ENCODE measurements around the gene SPTBN2.
A peak's percentile ranks its signal among the peaks of the same experiment; 100 is the strongest.
"Not testable (repeated sequence)": the region's sequence is repeated elsewhere in the genome, so short reads cannot be mapped to it uniquely, and the experiment has no call there.

Gene SPTBN2

DNA sequence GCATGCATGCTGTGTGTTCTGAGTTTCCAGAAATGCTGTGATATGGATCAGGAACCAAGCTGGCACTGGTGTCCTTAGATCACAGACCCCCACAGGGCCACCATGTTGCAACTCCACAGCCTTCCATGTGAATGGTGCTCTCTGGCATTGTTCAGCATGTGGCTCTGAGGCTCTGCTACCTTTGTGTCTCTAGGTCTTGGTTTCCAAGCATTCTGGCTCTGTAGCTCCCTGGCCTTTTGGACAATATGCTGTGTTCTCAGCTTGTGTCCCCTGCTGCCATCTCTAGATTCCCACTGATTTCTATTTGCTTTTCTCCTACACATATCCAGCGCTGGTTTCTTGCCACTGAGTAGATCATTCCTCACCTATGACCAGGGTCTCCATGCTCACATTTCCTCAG lies 3.9 kb downstream of the SPTBN2 start:
- no peak for DNase-seq (ENCODE audit: extremely low read depth in 1 of 2, low read depth in 1 of 2)

GRCh38 chr11:66724167-66724566 lies 4.8 kb downstream of the SPTBN2 start:
- DNase-seq (ENCODE audit: extremely low read depth in 1 of 2, low read depth in 1 of 2): not testable (repeated sequence)

DNA sequence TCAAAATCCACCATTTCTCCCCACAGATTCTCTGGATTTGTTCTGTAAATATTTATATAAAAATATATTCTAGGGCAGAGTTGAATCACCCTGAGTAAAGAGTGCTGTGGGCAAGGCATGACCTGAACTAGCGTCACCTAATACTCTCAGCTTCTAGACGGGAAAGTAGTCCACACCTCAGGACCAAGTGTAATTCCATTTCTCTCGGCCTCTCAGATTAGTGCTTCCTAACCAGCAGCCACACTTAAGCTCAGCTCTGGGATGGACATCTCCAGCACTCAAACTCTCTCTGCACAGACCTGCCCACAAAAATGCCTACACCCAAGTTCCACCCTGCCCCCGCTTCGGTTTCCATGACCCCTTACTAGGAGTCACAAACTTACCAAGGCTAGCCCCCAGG lies 5.3 kb downstream of the SPTBN2 start:
- DNase-seq (ENCODE audit: extremely low read depth in 1 of 2, low read depth in 1 of 2): no peak

DNA sequence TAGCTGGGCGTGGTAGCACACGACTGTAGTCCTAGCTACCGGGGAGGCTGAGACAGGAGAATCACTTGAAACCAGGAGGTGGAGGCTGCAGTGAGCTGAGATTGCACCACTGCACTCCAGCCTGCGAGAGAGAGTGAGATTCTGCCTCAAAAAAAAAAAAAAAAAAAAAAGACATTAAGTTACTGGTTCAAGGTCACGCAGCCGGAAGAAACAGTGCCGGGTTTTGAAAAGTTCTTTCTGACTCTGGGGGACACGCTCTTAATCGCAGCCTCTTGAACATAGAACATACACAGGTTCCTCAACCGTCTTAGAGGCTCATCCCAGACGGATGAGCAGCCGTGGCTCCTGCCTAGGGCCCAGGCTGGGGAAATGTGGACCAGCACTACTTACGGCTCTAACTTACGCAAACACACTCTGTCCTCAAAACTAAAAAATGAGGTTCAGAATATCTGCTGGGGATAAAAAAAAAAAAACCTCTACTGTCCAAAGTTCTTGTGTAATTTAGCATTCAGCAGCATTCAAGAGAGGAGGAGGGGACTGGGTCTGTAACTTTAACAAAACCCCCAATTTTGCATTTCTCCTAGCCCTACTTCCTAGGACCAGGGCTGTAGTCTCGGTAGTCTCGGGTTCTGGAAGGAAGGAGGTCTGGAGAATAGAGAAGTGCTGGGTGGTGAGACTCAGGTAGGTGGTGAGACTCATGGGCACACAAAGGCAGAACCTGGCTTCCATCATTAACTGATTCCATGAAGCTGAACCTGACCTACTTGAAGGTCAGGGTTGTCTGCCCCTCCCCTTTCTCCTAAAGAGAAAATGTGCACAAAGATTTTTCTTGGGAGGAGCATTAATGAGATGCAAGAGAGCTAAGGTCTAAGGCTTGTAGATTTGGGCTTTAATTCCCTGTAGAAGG lies 6.0 kb downstream of the SPTBN2 start:
- no peak for DNase-seq (ENCODE audit: extremely low read depth in 1 of 2, low read depth in 1 of 2)

GRCh38 chr11:66721939-66722338 lies 7.1 kb downstream of the SPTBN2 start:
- DNase-seq (ENCODE audit: extremely low read depth in 1 of 2, low read depth in 1 of 2): no peak

DNA sequence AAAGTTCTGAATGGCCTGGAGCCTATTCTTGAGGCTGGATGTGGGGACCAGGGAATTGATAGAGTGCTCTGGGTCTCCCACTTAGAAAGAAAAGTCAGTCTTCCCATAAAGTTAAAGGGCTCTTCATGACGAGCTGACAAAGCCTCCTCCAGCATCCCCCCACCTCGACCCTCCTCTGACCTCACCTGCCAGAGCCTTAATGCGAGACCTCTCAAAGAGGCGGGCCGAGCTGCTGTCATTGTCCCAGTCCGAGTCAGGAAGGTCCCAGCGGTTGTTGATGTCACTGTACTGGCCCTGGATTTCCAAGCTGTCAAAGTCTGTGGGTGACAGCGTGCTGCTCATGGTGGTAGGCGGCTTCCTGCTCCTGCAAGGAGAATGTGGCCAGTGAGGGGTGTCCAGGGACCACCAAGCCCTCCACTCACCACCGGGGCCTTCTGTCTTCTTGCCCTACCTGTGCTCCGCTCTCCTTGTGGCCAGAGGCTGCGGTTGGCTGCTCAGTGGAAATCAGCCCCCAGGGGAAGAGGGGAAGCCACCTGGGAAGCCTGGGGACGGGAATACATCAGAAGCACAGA lies 8.0 kb downstream of the SPTBN2 start:
- no peak for DNase-seq (ENCODE audit: extremely low read depth in 1 of 2, low read depth in 1 of 2)

GRCh38 chr11:66720223-66720898 lies 8.7 kb downstream of the SPTBN2 start:
- DNase-seq (ENCODE audit: extremely low read depth in 1 of 2, low read depth in 1 of 2): peak; percentile 21 to 65

DNA sequence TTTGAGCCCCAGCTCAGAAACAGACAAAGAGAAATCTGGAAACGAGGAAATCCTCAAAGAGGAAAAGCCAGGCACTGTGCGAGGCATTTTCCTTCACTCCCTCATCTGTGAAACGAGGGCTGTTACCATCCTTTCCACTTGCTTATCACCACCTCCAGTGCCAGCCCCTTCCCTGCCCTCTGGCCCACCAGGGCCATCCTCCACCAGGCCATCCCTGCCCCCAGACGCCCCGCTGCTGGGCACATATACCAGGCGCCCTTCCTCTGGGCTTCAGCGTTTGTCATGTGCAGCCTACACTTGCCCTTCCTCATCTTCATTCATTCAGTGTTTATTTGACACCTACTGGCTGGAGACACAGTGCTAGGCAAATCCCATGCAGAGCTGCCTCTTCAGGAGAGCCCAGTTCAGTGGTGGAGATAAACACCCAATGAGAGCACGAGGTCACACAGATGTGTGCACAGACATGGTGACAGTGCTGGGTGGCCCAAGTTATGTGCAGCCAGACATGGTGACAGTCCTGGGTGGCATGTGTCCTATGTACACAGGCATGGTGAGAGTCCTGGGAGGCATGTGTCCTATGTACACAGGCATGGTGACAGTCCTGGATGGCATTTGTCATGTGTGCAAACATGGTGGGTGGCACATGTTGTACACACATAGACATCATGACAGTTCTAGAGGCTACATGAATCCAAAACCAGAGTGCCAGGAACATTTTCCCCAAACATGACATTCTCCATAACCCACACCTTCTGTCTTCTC lies 9.7 kb downstream of the SPTBN2 start:
- no peak for DNase-seq (ENCODE audit: extremely low read depth in 1 of 2, low read depth in 1 of 2)

DNA sequence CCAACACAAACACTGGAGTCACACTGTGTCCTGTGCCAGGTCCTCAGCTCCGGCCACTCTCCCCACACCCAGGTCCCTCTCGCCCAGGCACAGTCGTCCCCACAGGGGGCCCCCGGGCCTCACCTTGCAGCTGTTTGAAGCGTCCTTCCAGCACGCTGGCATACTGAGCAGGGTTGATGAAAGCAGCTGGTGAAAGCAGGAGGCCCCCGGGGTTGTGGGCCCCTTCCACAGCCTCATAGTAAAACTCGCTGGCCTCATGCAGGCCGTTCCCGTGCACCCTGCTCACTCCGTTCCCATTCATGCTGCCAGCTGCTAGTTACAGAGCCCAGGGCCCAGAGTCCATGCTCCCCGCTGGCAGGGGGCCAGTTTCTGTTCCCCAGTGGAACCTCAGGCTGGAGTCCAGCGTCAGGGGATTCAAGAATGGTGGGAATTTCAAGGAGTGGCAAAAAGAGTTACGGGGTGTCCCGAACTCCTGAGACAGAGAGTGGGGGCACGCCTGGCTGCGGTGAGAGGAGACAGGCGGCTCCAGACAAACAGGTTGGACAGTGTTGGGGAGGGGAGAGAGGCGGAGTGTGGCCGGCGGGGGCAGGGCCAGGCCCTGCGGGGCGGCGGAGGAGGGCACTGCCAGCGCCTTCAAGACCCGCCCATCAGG lies 10.6 kb downstream of the SPTBN2 start:
- DNase-seq (ENCODE audit: extremely low read depth in 1 of 2, low read depth in 1 of 2): no peak

DNA sequence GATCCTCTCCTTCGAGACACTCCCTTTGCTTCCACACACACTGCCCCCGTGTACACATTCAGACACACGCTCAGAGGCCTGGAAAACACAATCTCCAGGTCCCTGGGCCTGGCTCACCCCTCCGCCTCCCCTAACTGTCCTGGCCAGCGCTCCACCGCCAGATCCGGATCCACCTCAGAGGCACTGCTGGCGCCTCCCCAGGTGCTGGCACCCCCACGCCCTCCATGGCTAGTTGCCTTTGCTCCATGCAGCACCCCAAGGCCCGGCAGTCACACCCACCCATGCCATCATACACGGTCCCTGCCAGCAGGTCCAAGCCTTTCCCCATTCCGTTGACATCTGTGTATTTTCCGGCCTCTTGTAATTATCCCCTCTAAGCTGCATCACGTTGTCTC lies 11.1 kb downstream of the SPTBN2 start:
- DNase-seq (ENCODE audit: extremely low read depth in 1 of 2, low read depth in 1 of 2): no peak

DNA sequence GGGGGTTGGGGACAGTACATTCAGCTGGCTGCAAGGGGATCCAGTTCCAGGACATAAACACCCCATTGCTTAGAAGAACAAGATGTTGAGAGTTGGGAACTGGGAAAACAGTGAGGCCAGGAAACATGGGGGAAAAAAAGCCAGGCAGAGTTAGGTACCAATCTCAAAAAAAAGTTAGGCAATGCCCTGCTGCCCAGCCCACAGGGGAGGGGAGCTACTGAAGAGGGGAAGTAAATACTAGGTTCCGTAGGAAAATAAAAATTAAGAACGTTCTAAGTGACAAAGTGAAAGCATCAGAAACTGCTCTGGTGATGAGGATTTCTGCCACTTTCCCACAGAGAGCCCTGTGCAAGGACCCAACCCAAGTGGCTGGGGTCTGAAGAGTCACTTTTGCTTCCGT lies 12.0 kb downstream of the SPTBN2 start:
- DNase-seq (ENCODE audit: extremely low read depth in 1 of 2, low read depth in 1 of 2): no peak

GRCh38 chr11:66715346-66716085 lies 13.5 kb downstream of the SPTBN2 start:
- no peak for DNase-seq (ENCODE audit: extremely low read depth in 1 of 2, low read depth in 1 of 2)

DNA sequence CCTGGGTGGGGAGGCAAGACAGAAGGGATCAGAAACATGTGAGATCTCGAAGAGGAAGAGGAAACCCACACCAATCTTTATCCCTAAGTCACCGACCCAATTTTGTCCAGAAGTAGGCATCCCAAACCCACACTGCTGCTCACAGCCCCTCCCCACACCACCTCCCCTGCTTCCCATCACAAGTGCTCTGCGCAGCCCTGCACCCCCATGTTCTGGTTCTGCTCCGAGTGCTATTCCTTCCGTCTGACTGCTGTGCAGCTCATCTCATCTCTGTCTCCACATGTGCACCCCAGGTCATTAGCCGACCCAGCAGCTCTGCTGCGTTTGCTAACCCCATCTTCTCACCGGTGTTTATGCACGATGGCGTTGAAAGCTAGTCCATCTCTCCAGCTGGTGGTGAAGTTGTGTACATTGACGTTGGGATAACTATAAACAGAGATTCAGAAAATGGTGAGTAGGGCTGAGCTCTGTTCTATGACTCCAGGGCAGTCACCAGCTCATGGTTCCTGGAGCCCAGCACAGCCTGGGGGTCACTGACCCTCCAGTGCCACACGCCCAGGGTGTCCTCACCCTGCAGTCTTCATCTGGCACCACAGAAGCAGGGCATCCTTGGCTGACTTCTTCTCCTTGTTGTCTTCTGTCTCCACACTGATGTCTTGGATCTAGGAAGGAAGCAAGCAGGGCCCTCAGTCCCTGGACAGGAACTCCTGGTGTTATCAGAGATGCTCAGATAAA lies 15.1 kb downstream of the SPTBN2 start:
- no peak for DNase-seq (ENCODE audit: extremely low read depth in 1 of 2, low read depth in 1 of 2)

DNA sequence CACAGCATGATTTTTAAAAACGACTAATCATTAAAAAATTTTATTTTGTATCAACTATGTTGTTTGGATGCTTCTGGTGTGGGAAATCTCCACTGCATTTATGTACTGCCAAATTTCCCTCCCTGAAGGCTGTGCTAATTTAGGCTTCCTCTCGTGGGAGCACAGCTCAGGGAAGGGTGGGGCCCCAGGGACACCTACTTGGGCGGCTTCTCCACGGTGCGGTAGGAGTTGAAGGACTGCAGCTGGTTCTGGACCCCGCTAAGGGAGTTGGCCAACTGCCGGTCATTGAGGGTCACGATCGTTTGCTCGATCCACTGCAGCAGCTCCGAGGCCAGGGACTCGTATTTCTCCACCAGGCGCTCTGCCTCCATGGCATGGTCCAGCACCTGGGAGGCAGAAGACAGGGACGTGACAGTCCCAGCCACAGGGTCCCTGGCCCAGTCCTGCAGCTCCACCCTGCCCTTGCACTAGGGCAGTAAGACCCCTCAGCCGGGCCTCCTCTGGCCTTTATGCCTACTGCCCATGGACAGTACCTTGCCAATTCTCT lies 18.6 kb downstream of the SPTBN2 start:
- no peak for DNase-seq (ENCODE audit: extremely low read depth in 1 of 2, low read depth in 1 of 2)

DNA sequence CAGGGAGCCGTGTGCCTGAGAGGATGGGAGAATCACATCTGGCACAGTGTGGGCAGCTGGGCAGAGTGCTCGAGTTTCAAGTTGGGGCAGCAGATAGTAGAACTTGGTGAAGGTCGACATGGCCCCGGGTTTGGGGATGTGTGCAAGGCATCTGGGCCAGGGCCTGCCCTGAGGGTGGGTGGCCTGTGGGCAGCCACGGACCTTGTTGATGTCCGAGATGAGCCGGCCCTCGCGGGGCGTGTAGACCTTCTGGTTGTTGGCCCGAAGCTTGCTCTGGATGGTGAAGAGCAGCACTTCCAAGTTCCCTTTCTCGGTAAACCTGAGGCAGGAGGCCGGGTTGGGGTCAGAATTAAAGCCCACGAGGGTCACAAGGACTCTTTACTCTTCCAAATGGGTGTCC lies 20.3 kb downstream of the SPTBN2 start:
- no peak for DNase-seq (ENCODE audit: extremely low read depth in 1 of 2, low read depth in 1 of 2)

DNA sequence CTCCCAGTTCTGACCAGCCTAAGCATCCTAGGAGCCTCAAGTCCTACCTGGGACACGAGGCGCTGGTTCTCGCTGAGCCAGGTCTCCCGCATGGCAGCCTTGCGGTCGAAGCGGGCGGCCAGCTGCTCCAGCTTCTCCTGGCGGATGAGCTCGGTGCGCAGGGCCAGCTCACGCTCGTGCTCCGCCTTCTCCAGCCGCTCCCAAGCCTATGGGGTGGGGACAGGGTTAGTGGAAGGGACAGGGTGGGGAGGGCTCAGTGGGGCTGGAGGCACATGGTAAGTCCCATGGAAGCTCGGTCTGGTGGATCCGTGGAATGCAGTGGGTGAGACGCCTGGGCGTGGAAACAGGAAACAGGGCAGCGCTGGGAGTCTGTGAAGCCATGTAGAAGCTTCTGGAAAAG lies 20.9 kb downstream of the SPTBN2 start:
- DNase-seq (ENCODE audit: extremely low read depth in 1 of 2, low read depth in 1 of 2): no peak

- DNase-seq (ENCODE audit: extremely low read depth in 1 of 2, low read depth in 1 of 2): no peak
Measured at GRCh38 chr11:66707486-66707885, 21.5 kb downstream of the SPTBN2 start.

DNA sequence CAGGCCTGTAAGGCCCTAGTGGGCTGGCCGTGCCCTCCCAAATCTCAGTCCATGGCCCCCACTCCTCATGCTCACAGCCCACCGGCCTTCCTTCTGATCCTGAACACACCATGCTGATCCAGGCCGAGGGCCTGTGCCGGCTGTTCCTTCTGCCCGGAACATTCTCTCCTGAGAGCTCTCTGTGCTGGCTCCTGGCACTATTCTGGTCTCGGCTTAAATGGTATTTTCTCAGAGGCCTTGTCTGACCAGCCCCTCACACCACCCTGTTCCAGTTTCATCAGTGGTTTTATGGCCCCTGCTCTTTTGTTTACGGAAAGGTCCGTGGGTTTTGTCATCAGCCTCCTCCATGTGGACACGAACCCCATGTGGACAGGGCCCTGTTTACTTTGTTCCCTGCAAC lies 22.0 kb downstream of the SPTBN2 start:
- no peak for DNase-seq (ENCODE audit: extremely low read depth in 1 of 2, low read depth in 1 of 2)
